MM.1S (cell line): ENCODE data around the gene RAB11FIP5.

Source experiments
- CTCF ChIP-seq: fragments of 300-600 bp; sonication (generic); IDR thresholded peaks from 2 replicates; pipeline ENCODE4 v1.5.1; 2016; ENCODE audit warnings: antibody characterized with exemption, low read length, mixed read lengths
- EZH2phosphoT487 ChIP-seq: fragments of 300-600 bp; sonication (generic); IDR thresholded peaks from 2 replicates; pipeline ENCODE4 v1.6.1; 2018; ENCODE audit warnings: antibody characterized with exemption, low read length

GRCh38 chr2:73063472-73063871, 49.3 kb downstream of the RAB11FIP5 start:
- TF ChIP-seq CTCF (no peak), EZH2phosphoT487 (no peak)
